IPS-18c (cell line): ENCODE measurements around the gene DNAL1.
A peak's percentile ranks its signal among the peaks of the same experiment; 100 is the strongest.

Source experiments
- H3K4me3 ChIP-seq: 2 replicates; pipeline ENCODE4 v1.7.0; 2013; ENCODE audit warnings: low read depth, mild to moderate bottlenecking, low read length, moderate library complexity; ENCODE audit not compliant: insufficient read depth
- H3K9me3 ChIP-seq: one replicate; pipeline ENCODE4 v1.6.1; 2013; ENCODE audit warnings: mild to moderate bottlenecking, low read length, moderate library complexity; ENCODE audit not compliant: control insufficient read depth, insufficient read depth

Gene DNAL1

GRCh38 chr14:73714656-73715081 lies 69.9 kb downstream of the DNAL1 start:
- peak overlapping the region; percentile 94; the same call in 1 of the 2 replicates for H3K4me3 ChIP-seq

DNA sequence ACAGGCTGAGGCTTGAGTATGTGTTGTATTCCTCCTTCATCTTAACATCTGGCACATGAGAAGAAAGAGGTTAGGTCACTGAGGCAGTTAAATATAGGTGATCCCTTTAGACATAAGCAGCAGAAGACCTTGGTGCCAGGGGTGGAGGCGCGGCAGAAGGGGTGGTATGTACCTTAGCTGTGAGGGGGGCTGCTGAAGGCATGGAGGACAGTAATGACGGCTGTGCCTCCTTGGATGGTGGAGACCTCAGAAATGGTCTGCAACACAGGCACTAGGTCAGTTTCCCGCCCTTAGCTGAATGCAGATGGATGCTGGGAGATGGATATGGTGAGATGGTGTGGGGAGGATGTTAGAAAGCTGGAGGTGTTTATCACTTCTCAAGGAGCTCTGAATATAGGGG lies 70.9 kb downstream of the DNAL1 start:
- H3K4me3 ChIP-seq: no peak overlapping the region
- no peaks in the 10 kb centered on the region for H3K9me3 ChIP-seq

More at GRCh38 chr14:73714656-73715081, 69.9 kb downstream of the DNAL1 start:
- H3K9me3 ChIP-seq: no peaks in the 10 kb centered on the region

DNA sequence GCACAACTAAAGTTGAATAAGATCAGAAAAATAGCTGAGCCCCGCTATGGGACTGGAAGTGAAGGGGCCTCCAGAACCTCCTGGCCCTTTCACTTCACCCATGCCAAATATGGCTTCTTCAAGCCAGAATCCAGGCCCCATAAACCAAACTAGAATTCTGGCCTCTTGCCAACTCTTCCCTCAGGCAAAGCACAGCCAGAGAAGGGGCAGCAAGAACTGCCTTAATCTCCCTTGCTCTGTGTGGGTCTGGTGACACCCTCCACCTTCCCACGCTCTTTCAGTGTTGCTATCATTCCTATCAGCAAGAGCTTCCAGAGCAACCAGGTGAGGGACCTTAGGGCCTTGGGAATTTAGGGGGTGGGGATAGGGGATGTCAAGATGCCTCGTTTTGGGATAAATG lies 72.5 kb downstream of the DNAL1 start:
- Histone ChIP-seq H3K9me3 (no peaks in the 10 kb centered on the region), H3K4me3 (no peak overlapping the region)

DNA sequence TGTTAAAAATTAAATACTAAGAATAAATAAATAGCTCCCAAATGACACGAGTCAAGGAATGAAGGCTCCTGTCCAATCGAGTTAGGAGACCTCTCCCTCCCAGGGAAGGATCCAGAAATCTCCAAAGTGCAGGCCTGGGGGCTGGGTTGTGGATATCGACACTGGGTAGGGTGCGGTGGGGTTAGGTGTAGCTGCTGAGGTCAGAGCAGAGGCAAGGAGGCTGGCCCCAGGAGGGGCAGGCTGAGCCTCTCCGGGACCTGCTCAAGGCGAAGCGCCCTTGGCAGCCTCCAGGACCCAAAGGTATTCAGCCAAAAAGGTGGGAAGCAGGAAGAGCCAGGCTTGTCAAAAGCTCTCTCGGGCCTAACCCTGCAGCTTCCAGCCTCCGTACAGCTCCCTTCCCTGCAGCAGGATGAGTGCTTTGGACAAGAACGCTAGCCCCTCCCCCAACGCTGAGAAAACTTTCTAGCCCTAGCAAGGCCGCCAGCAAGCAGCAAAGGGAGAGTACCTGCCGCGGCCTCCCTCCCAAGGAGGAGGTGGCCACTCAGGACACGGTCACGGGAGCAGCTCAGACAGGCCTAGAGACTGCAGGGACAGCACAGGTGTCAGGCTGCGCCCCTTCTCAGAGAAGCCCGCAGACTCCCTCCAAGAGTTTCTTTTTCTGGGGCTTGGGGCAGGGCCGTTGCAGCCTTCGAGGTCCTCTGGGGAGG lies 73.1 kb downstream of the DNAL1 start:
- H3K4me3 ChIP-seq: peak overlapping the region; percentile 61
- no peaks in the 10 kb centered on the region for H3K9me3 ChIP-seq

DNA sequence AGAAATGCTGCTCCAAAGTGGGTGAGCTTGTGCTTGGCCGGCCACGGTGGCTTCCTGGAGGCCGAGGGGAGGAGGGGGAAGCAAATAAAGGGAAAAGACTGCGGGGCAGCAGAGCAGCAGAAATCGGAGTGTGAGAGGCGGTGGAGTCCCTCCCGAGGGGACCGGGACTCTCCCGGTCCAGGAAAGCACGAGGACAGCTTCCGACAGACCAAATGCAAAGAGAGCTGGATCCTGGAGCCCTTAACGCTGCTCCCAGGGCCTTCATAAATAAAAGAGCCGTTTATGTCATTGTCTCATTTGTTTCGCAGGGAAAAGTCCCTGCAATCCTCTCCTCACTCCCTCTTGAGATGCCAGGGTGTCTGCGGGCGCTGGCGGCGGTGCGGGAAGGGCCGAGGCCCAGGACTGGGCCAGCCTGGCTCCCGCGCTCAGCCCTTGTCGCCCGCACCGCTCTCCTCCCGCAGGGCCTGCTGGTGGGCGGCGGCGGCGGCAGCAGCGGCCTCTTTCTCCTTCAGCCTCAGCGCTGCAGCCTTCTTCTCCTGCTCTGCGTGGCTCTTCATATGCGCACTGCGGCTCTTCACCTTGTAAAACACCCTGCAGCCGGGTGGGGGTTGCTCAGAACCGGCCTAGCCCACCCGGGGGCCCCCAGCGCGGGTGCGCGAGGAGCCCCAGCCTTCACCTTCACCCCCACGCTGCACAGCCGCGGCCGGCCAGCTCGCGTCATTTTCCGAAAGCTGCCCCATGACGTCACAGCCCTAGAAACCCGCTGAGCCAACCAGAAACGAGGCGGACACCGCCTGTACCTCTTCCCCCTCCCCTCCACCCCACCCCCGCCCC lies 73.8 kb downstream of the DNAL1 start:
- H3K4me3 ChIP-seq: peak overlapping the region; percentile 61
- no peaks in the 10 kb centered on the region for H3K9me3 ChIP-seq

- Histone ChIP-seq H3K9me3 (no peaks in the 10 kb centered on the region), H3K4me3 (no peak overlapping the region)
These were observed 74.6 kb downstream of the DNAL1 start for GRCh38 chr14:73719361-73719760.

DNA sequence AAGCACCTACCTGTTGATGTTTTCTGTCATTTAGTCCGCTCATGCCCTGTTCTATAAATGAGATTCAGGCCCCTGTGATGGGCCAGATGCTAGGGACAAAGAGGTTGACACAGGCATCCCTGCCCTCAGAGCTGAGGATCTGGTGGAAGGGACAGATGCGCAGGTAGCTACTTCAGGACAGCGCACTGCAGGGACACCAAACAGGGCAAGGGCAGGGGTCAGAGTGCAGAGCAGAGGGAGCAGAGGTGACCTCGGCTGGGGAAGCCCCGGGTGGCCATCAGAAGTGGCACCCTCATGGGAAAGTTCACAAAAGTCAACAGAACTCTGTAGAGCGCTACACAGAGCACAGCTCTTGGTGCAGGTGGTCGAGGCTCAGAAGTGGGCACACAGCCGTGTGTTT lies 75.0 kb downstream of the DNAL1 start:
- Histone ChIP-seq H3K4me3 (no peak overlapping the region), H3K9me3 (no peaks in the 10 kb centered on the region)

DNA sequence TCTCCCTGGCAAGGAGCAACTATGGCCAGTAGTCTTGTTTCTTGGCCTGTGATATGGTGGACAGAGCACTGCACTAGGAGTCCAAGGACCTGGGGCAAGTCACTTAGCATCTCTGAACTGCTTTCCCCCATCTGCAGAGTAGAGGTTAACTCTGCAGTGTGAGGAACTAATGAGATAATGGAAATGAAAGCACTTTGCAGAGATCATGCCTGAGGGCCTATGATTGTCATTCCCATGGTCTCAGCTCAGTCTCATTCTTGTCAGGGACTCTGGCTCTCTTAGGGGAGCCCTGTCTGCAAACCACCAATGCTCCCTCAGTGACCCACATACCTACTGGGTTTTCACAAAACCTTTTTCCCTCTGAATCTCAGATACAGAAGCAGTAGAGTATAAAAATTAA lies 75.8 kb downstream of the DNAL1 start:
- no peaks in the 10 kb centered on the region for H3K9me3 ChIP-seq
- no peak overlapping the region for H3K4me3 ChIP-seq

GRCh38 chr14:73721101-73721821 lies 76.5 kb downstream of the DNAL1 start:
- H3K9me3 ChIP-seq: no peaks in the 10 kb centered on the region
- H3K4me3 ChIP-seq: no peak overlapping the region

DNA sequence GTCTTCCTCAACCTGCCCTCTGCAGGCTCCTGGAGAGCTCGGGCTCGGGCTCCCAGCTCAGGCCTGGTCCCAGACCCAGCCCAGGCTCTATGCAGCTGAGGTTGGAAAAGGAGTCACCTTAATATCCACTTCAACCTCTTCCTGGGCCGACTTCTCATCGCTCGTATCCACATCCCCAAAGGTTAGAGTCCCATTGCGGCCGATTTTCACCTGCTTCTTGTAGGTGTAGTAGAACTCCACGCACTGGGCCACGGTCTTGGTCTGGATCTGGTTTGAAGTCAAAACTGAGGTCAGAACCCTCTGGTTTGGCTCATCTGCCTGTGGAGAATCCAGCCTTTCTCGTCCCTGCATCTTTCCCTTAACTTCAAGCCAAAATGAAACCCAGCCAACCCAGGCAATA lies 77.8 kb downstream of the DNAL1 start:
- Histone ChIP-seq H3K4me3 (no peak overlapping the region), H3K9me3 (no peaks in the 10 kb centered on the region)

GRCh38 chr14:73723406-73723796 lies 78.6 kb downstream of the DNAL1 start:
- no peak overlapping the region for H3K4me3 ChIP-seq

GRCh38 chr14:73723797-73724661 lies 79.2 kb downstream of the DNAL1 start:
- H3K9me3 ChIP-seq: no peaks in the 10 kb centered on the region
- no peak overlapping the region for H3K4me3 ChIP-seq

More at GRCh38 chr14:73723406-73723796, 78.6 kb downstream of the DNAL1 start:
- no peaks in the 10 kb centered on the region for H3K9me3 ChIP-seq

DNA sequence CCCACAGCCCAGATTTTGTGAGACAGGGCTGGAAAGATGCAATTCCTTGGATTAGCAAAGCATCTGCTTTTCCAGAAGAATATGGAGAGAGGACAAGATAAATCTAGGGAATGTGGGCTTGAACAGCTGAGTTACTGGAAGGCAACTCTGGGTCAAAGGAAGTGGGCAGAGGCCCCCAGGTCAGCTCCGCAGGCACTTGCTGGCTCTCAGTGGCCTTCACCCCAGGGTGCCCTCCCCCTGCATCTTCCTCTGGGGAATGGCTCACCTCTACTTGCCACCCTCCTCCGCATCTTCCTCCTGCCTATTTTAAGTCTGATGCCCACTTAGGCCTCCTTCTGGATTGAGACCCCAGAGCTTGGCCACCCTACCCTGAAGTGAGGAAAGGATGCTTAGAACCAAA lies 79.9 kb downstream of the DNAL1 start:
- no peaks in the 10 kb centered on the region for H3K9me3 ChIP-seq
- H3K4me3 ChIP-seq: no peak overlapping the region

DNA sequence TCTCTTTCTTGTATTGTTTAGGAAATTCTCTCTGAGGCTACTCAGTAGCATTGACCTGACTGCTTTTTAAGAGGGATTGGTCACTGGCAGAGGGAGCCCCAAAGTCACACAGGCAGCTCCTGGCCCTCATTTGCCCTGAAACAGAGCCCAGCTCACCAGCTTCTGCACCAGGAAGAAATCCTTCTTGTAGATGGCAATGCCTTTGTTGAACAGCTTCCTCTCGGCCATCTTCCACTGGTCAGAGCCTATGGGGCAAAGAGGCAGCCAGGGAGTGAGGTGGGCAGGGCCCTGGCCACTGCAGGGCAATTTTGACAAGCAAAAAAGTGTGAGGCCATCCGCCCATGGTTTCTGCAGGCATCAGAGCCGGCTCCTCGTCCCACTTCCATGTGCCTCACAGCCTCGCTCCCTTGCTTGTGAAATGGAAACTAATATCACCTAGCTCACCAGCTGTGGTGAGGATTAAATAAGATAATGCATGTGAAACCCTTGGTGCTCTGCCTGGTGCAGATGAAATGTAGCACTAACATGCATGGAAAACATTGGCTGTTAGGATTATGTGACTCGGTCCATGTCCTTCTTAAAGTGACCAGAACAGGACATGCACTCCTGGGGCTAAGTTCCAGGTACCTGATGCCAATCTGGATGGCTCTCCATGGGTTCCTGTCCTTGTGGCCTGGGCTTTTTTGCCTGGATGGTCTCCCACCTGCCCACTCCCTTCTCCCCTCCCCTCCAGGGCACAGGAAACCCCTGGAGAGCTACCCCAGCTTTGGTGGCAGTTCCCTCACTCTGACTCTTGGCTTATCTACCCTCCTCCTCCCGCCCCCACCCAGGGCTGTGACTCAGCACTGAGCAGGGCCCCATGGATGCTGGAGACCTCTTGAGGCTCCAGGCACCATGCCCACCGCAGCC lies 80.6 kb downstream of the DNAL1 start:
- Histone ChIP-seq H3K9me3 (no peaks in the 10 kb centered on the region), H3K4me3 (no peak overlapping the region)

- H3K9me3 ChIP-seq: no peaks in the 10 kb centered on the region
- H3K4me3 ChIP-seq: no peak overlapping the region
These were observed 81.5 kb downstream of the DNAL1 start for GRCh38 chr14:73726025-73726961.
